Measurements from ENCODE around the gene SEPTIN10. TPM values are rescaled to one million over a fixed set of nuclear protein-coding genes. Genes with fewer than 3 reads are reported as not detected.

SEPTIN10 gene
- total and polyA plus RNA-seq, 9 of the 15 experiments (the other 6 are each of a cell fraction or from before 2014, with no cell fraction given), result 0.40 TPM; not detected in 8

DNA sequence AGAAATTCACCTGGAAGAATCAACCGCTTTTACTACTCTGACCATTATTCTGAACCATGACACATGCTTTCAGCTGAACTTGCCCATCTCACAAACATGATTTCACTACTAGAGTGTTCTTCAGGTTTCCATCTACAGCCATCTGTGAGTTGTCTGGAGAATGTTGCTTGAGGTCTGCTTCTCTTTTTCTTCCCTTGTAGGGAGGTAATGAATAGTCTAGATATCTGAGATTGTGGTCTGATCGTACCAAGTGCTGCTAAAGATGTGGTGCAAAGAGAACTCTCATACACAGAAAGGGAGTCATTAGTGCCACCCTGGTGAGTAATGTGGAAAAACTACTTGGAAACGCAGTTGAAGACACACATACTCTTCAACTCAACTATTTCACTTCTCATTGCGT lies 10.6 kb upstream of the SEPTIN10 start:
- peaks cover 2 to 4% of the 10 kb centered on the region in 2 experiments; a peak in 2 of 5 replicates for H3K27me3 ChIP-seq (ENCODE audit: control insufficient read depth in 2 of 2, insufficient read depth in 2 of 2, low read length in 2 of 2)
- no peak overlapping the region for H3K4me3 ChIP-seq
- H3K4me2 ChIP-seq (ENCODE audit: insufficient read depth, low read length), result no peak overlapping the region
- CTCF ChIA-PET (ENCODE audit: low intra/inter-chr PET ratio), result no interaction called here
- POLR2A ChIA-PET, result no interaction called here
- intact Hi-C loops (cut with micrococcal nuclease) (no loop called here), in situ Hi-C loops (cut with MboI) (no loop called here)
- no peak overlapping the region for H3K9ac ChIP-seq (ENCODE audit: insufficient read depth in 1 of 2, low read depth in 2 of 2, low read length in 2 of 2)
- BruUV-seq (replicated peaks), result no TSS peak
- H3K36me3 ChIP-seq (ENCODE audit: control insufficient read depth, insufficient read depth, low read length), result no peaks in the 10 kb centered on the region
- no peaks in the 10 kb centered on the region for H4K20me1 ChIP-seq (replicated peaks; ENCODE audit: control insufficient read depth, insufficient read depth, low read length)
- H3K27ac ChIP-seq (ENCODE audit: extremely low read depth, low read depth, low read length), result no peak overlapping the region
- H3K79me2 ChIP-seq (ENCODE audit: control insufficient read depth, insufficient read depth, low read length), result no peaks in the 10 kb centered on the region
- no peaks in the 10 kb centered on the region for H3K4me1 ChIP-seq (replicated peaks in 1 of 2; ENCODE audit: control insufficient read depth in 2 of 2, insufficient read depth in 2 of 2, low read length in 2 of 2)
- FAIRE-seq (no peak), ATAC-seq (no peak), DNase-seq (ENCODE audit: extremely low read depth in 1 of 4, low spot score in 3 of 4) (no peak)
- WGBS (ENCODE audit: insufficient coverage, low coverage, missing lambda C conversion rate), result 0% methylated on average over 4 of the region's 4 CpGs
- no peaks in the 10 kb centered on the region for H3K9me3 ChIP-seq (replicated peaks; ENCODE audit: control insufficient read depth, insufficient read depth, low read depth, low read length)
- H2AFZ ChIP-seq (ENCODE audit: low read depth, low read length), result no peak overlapping the region
- H3K9me1 ChIP-seq (ENCODE audit: control insufficient read depth, insufficient read depth, low read length), result no peaks in the 10 kb centered on the region
- TF ChIP-seq DIDO1 (tag; IDR thresholded peaks at IDR 0.05; ENCODE audit: low read depth), result no peak
- no peak for TF ChIP-seq BCOR (IDR thresholded peaks at IDR 0.05)
- TF ChIP-seq, protein P1, sequence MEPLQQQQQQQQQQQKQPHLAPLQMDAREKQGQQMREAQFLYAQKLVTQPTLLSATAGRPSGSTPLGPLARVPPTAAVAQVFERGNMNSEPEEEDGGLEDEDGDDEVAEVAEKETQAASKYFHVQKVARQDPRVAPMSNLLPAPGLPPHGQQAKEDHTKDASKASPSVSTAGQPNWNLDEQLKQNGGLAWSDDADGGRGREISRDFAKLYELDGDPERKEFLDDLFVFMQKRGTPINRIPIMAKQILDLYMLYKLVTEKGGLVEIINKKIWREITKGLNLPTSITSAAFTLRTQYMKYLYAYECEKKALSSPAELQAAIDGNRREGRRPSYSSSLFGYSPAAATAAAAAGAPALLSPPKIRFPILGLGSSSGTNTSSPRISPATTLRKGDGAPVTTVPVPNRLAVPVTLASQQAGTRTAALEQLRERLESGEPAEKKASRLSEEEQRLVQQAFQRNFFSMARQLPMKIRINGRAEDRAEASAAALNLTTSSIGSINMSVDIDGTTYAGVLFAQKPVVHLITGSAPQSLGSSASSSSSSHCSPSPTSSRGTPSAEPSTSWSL (CRISPR knock-in tag; IDR thresholded peaks at IDR 0.05; ENCODE audit: borderline replicate concordance), result no peak
- no peak for TF ChIP-seq ZNF263 (CRISPR knock-in tag; IDR thresholded peaks at IDR 0.05; ENCODE audit: borderline replicate concordance)
- TF ChIP-seq, protein P2, sequence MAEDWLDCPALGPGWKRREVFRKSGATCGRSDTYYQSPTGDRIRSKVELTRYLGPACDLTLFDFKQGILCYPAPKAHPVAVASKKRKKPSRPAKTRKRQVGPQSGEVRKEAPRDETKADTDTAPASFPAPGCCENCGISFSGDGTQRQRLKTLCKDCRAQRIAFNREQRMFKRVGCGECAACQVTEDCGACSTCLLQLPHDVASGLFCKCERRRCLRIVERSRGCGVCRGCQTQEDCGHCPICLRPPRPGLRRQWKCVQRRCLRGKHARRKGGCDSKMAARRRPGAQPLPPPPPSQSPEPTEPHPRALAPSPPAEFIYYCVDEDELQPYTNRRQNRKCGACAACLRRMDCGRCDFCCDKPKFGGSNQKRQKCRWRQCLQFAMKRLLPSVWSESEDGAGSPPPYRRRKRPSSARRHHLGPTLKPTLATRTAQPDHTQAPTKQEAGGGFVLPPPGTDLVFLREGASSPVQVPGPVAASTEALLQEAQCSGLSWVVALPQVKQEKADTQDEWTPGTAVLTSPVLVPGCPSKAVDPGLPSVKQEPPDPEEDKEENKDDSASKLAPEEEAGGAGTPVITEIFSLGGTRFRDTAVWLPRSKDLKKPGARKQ (CRISPR knock-in tag; IDR thresholded peaks at IDR 0.05), result no peak
- no peak for TF ChIP-seq HOXB6 (CRISPR knock-in tag; IDR thresholded peaks at IDR 0.05; ENCODE audit: borderline replicate concordance)
- no peak for TF ChIP-seq IFI16 (CRISPR knock-in tag; IDR thresholded peaks at IDR 0.05)
- TF ChIP-seq MYNN (IDR thresholded peaks at IDR 0.05), result no peak
- TF ChIP-seq MYNN (CRISPR knock-in tag; IDR thresholded peaks at IDR 0.05), result no peak
- no peak for TF ChIP-seq U2AF1 (optimal IDR thresholded peaks at IDR 0.05; ENCODE audit: low read depth, low read length)
- TF ChIP-seq, protein P3, sequence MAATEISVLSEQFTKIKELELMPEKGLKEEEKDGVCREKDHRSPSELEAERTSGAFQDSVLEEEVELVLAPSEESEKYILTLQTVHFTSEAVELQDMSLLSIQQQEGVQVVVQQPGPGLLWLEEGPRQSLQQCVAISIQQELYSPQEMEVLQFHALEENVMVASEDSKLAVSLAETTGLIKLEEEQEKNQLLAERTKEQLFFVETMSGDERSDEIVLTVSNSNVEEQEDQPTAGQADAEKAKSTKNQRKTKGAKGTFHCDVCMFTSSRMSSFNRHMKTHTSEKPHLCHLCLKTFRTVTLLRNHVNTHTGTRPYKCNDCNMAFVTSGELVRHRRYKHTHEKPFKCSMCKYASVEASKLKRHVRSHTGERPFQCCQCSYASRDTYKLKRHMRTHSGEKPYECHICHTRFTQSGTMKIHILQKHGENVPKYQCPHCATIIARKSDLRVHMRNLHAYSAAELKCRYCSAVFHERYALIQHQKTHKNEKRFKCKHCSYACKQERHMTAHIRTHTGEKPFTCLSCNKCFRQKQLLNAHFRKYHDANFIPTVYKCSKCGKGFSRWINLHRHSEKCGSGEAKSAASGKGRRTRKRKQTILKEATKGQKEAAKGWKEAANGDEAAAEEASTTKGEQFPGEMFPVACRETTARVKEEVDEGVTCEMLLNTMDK (IDR thresholded peaks at IDR 0.05; ENCODE audit: borderline replicate concordance, insufficient read depth, low read depth, low read length, poor library complexity, severe bottlenecking), result no peak
- TF ChIP-seq, protein P4, sequence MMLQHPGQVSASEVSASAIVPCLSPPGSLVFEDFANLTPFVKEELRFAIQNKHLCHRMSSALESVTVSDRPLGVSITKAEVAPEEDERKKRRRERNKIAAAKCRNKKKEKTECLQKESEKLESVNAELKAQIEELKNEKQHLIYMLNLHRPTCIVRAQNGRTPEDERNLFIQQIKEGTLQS (IDR thresholded peaks at IDR 0.05), result no peak
- TF ChIP-seq, protein P4 (CRISPR knock-in tag; conservative IDR thresholded peaks at IDR 0.05), result no peak
- no peak for TF ChIP-seq POLR3G (IDR thresholded peaks at IDR 0.05; ENCODE audit: extremely low read depth, insufficient read length, insufficient replicate concordance)
- no peak for TF ChIP-seq MYC (IDR thresholded peaks at IDR 0.05; ENCODE audit: low read depth, low read length)
- no peak for TF ChIP-seq MYC (CRISPR knock-in tag; IDR thresholded peaks at IDR 0.05; ENCODE audit: borderline replicate concordance, low read depth)
- TF ChIP-seq KDM5B (IDR thresholded peaks at IDR 0.05; ENCODE audit: insufficient replicate concordance, low read depth, low read length), result no peak
- TF ChIP-seq MBD2 (IDR thresholded peaks at IDR 0.05; ENCODE audit: borderline replicate concordance, low read depth), result no peak
- TF ChIP-seq TBL1XR1 (IDR thresholded peaks at IDR 0.05; ENCODE audit: low read length in 2 of 2), result no peak

All from K562 (cell line).